A549 treated with Mapracorat at 1 μM for 4 hours (cell line): ENCODE results near the gene RPL10L. TPM values are rescaled to one million over a fixed set of nuclear protein-coding genes. Genes with fewer than 3 reads are reported as not detected.

Source experiments
- total RNA-seq: library from RNA; stranded (reverse); fragments of 200-300 nt; extraction: Qiagen RNA extraction; gene quantifications from 5 replicates; pipeline ENCODE4 v1.2.3, GENCODE V29; 2022

Gene RPL10L
- total RNA-seq, result not detected in 5 replicates

GRCh38 chr14:46651526-46652144 is at the start of gene RPL10L:
Gene RPL10L (minus strand): TSS chr14:46651781. CDS start chr14:46651736, 45 bp downstream.

